IPS-15b (cell line): ENCODE data around the gene AHRR.

ENCODE experiments used
- H3K27me3 ChIP-seq: one replicate; pipeline ENCODE4 v1.6.1; 2013; ENCODE audit warnings: low read length; ENCODE audit not compliant: control insufficient read depth, insufficient read depth
- H3K36me3 ChIP-seq: one replicate; pipeline ENCODE4 v1.6.1; 2013; ENCODE audit warnings: low read length; ENCODE audit not compliant: control insufficient read depth, insufficient read depth
- H3K4me1 ChIP-seq: one replicate; pipeline ENCODE4 v1.6.1; 2013; ENCODE audit warnings: mild to moderate bottlenecking, low read length; ENCODE audit not compliant: control insufficient read depth, insufficient read depth
- H3K4me3 ChIP-seq: one replicate; pipeline ENCODE4 v1.5.1; 2013; ENCODE audit warnings: low read depth, low read length
- H3K9ac ChIP-seq: one replicate; pipeline ENCODE4 v1.6.1; 2013; ENCODE audit warnings: low read depth, mild to moderate bottlenecking, low read length
- H3K9me3 ChIP-seq: one replicate; pipeline ENCODE4 v1.6.1; 2013; ENCODE audit warnings: mild to moderate bottlenecking, low read length; ENCODE audit not compliant: control insufficient read depth, insufficient read depth

AHRR gene

GRCh38 chr5:439636-440035 is 118.1 kb downstream of the AHRR start:
- Histone ChIP-seq H3K9me3 (no peaks in the 10 kb centered on the region), H3K27me3 (no peaks in the 10 kb centered on the region), H3K36me3 (peaks cover 2% of the 10 kb centered on the region), H3K4me1 (no peaks in the 10 kb centered on the region), H3K4me3 (no peak overlapping the region), H3K9ac (no peak overlapping the region)

GRCh38 chr5:440401-441201 is 119.1 kb downstream of the AHRR start:
- Histone ChIP-seq H3K9me3 (no peaks in the 10 kb centered on the region), H3K9ac (no peak overlapping the region), H3K4me1 (no peaks in the 10 kb centered on the region)

GRCh38 chr5:441996-442334 is 120.5 kb downstream of the AHRR start:
- Histone ChIP-seq H3K9me3 (no peaks in the 10 kb centered on the region), H3K4me1 (no peaks in the 10 kb centered on the region), H3K9ac (no peak overlapping the region), H3K27me3 (no peaks in the 10 kb centered on the region), H3K36me3 (peaks cover 2% of the 10 kb centered on the region), H3K4me3 (peak overlapping the region; percentile 87)

More at GRCh38 chr5:440401-441201, 119.1 kb downstream of the AHRR start:
- Histone ChIP-seq H3K36me3 (peaks cover 2% of the 10 kb centered on the region), H3K27me3 (no peaks in the 10 kb centered on the region), H3K4me3 (no peak overlapping the region)

- peak within 1 kb of the TSS; percentile 85 for H3K9ac ChIP-seq
- H3K36me3 ChIP-seq = peaks cover 7% of the 10 kb centered on the region
- no peaks in the 10 kb centered on the region for H3K27me3 ChIP-seq
- H3K9me3 ChIP-seq = no peaks in the 10 kb centered on the region
- peak within 1 kb of the TSS; percentile 87 for H3K4me3 ChIP-seq
- no peaks in the 10 kb centered on the region for H3K4me1 ChIP-seq
Measured at GRCh38 chr5:442335-443238, 121.1 kb downstream of the AHRR start, which contains the start of gene EXOC3. Gene EXOC3, plus strand, starts transcription at chr5:443176. Its CDS starts 3,030 bp downstream, at chr5:446206.

GRCh38 chr5:443239-444151 is 122.0 kb downstream of the AHRR start:
- no peaks in the 10 kb centered on the region for H3K9me3 ChIP-seq
- peak overlapping the region; percentile 87 for H3K4me3 ChIP-seq
- H3K4me1 ChIP-seq = no peaks in the 10 kb centered on the region
- H3K36me3 ChIP-seq = peaks cover 15% of the 10 kb centered on the region
- peak overlapping the region; percentile 32 for H3K9ac ChIP-seq
- H3K27me3 ChIP-seq = no peaks in the 10 kb centered on the region

- Histone ChIP-seq H3K9me3 (no peaks in the 10 kb centered on the region), H3K27me3 (no peaks in the 10 kb centered on the region), H3K36me3 (peaks cover 18% of the 10 kb centered on the region), H3K4me3 (peak overlapping the region; percentile 87), H3K9ac (no peak overlapping the region), H3K4me1 (no peaks in the 10 kb centered on the region)
Measured at GRCh38 chr5:444226-444625, 122.7 kb downstream of the AHRR start.

- Histone ChIP-seq H3K4me3 (no peak overlapping the region), H3K36me3 (peaks cover 18% of the 10 kb centered on the region), H3K4me1 (no peaks in the 10 kb centered on the region), H3K9me3 (no peaks in the 10 kb centered on the region), H3K9ac (no peak overlapping the region), H3K27me3 (no peaks in the 10 kb centered on the region)
Measured at GRCh38 chr5:445591-445990, 124.1 kb downstream of the AHRR start.

- H3K4me3 ChIP-seq = no peak overlapping the region
- peaks cover 18% of the 10 kb centered on the region for H3K36me3 ChIP-seq
- H3K9ac ChIP-seq = no peak overlapping the region
- no peaks in the 10 kb centered on the region for H3K27me3 ChIP-seq
- H3K9me3 ChIP-seq = no peaks in the 10 kb centered on the region
- H3K4me1 ChIP-seq = no peaks in the 10 kb centered on the region
Measured at GRCh38 chr5:446066-446882, 124.8 kb downstream of the AHRR start.

- Histone ChIP-seq H3K9ac (no peak overlapping the region), H3K27me3 (no peaks in the 10 kb centered on the region), H3K36me3 (peaks cover 18% of the 10 kb centered on the region), H3K4me3 (no peak overlapping the region), H3K4me1 (no peaks in the 10 kb centered on the region), H3K9me3 (no peaks in the 10 kb centered on the region)
Measured at GRCh38 chr5:446883-447263, 125.4 kb downstream of the AHRR start.

- Histone ChIP-seq H3K36me3 (peaks cover 18% of the 10 kb centered on the region), H3K4me1 (no peaks in the 10 kb centered on the region), H3K9ac (no peak overlapping the region), H3K4me3 (no peak overlapping the region), H3K9me3 (no peaks in the 10 kb centered on the region), H3K27me3 (no peaks in the 10 kb centered on the region)
Measured at GRCh38 chr5:447501-447900, 126.0 kb downstream of the AHRR start.
